Stimulated activated CD4-positive, alpha-beta T cell treated with anti-CD3 and anti-CD28 coated beads, Interleukin-12 subunit alpha, Interleukin-12 subunit beta, amount 100 ng/mL, for 4 hours (primary cell): ENCODE results near the gene BAIAP2.

Source experiments
- DNase-seq: peaks from one replicate; pipeline ENCODE4 v3.0.0-alpha.2; 2020

Gene BAIAP2

GRCh38 chr17:81128774-81129173, 93.8 kb downstream of the BAIAP2 start:
- DNase-seq = no peak

DNA sequence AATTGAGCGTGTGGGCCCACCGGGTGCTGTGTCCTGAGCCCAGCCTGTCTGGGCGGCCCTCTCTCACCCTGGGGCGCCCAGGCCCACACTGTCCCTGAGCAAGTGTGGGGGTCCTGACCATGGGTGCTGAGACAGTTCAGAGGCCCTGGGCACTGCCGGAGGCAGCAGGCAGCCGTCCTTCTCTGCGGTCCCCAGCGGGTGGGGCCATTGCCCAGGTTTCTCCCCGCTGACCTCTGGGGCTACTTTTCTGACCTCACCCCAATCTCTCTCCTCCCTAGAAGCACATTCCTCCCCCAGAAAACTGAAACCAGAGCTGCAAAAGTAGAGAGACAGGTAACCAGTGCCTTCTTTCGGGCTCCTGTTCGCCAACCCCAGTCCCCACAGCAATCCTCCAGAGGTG, 94.3 kb downstream of the BAIAP2 start:
- DNase-seq = no peak

- no peak for DNase-seq
These were observed 94.9 kb downstream of the BAIAP2 start for GRCh38 chr17:81129711-81130367.

DNA sequence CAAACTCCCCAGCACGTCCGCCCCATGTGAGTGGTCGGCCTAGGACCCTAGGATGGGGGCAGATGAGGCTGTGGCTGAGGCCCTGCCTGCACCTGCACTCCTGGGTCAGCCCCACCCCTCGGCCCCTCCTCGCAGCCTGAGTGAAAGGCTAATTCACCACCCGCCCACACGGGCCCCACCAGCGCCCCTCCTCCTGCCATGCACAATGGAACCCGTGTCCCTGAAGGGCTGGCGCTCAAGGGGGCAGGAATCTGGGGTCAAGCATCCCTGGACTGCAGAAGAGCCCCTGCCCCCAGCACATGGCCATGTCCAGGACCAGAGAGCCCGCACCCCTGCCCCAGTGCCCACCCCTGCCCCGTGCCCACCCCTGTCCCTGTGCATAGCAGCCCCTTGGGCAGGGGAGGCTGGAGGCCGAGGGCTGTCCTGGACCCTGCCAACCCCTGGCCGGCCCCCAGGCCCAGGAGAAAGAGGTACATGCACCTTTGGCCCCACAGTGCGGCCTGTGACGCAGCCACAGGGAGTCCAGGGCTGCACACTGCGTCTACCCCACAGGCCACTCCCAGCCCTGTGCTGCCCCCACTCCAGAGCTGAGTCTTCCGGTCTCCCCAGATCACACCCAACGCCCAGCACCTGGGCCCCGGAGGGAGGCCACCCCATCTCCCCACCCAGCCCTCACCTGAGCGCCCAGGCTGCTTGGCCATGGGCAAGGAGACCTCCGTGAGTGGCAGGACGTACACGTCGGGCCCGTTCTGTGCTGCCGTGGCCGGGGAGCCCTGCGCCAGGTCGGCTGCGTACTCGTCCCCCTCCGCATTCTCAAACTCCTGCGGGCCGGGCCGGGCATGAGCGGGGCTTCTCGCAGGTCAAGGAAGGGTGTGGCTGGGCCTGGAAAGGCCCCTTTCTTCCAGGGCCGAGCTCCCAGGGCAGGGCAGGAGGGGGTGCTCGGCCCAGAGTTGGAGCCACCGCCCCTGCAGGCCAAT, 95.7 kb downstream of the BAIAP2 start:
- DNase-seq = no peak

DNA sequence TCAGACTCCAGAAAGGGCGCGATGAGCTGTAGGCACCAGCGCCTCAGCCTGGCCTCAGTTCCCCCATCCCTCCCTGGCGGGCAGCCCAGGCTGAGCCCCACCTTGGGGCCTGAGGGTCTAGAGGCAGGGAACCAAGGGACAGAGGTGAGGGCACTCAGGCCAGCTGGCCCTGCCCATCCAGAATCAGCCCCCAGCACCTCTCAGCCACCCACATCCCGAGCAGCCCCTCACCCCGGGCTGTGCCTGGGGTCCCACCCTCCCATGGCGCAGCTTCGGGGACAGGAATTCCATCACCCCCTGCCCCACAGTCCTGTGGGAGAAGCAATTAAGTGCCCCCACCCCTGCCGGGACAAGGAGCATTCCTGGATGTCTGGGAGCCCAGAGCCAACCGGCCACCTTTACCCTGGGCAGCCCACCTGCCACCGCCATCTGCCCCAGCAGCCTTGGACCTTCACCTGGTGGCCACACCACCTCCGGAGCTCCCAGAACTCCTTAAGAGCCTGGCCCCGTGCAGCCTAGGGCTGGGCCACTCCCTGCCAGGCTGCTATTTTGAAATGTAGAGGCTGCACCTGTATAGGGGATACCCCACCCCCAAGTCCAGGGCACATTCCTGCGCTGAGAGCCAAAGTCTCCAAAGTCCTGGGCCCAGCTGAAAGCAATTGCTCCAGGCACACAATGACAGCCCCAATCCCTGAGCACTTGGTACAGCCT, 96.7 kb downstream of the BAIAP2 start:
- DNase-seq = no peak

DNA sequence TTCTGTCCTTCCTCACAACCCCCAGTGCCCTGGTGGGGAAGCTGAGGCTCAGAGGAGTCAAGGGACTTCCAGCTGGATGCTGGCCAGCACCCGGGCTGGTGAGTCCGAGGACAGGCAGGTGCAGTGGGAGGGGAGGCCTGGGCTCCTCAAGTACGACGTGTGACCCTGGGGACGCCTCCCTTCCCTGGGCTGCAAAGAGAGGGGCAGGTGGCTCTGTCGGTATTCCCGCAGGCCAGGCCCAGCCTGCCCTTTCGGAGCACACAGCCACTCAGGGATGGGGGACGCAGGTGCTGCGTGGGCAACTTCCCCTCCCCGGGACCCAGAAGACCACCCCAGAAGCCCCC, 97.2 kb downstream of the BAIAP2 start:
- no peak for DNase-seq

DNA sequence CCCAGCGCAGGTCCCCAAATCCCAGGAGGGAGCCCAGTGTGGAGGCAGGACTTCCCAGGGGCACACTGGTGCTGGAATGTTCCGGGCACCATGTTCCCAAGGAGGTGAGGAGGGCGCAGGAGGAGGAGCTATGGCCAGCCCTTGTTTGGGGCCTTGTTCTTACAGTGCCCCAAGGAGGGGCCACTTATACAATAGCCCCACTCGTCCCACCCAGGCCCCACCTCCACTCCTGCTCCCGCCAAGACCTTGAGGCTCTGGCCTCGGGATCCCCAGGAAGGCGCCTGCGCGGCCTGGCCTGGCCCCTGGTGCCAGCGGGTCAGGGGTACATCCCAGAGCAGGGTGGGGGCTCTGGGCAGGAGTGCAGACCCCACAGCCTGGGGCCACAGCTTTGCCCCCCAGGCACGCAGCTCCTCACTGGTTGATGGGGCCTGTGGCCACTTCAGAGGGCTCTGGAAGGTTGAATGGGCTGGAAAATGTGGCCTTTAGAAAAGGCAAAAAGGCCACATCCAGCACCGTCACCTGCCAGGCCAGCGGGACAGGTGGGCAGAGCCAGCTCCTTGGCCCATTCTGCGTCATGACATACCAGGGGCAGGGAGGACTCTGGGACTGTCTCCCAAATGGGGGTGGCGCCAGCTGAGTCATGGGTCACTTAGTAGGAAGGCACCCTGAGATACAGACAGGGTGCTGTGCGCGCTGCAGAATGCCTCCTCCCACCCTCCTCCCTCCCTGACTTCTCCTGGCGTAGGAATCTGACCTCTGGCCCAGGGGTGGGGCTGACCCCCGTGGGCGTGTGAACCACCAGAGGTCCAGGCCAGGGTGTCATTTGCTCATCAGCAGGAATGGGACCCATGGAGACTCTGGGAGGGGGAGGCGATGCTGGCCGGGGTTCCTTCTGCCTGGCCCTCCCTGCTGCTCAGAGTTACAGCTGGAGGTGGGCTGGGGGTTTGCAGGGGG, 98.1 kb downstream of the BAIAP2 start:
- DNase-seq = no peak

DNA sequence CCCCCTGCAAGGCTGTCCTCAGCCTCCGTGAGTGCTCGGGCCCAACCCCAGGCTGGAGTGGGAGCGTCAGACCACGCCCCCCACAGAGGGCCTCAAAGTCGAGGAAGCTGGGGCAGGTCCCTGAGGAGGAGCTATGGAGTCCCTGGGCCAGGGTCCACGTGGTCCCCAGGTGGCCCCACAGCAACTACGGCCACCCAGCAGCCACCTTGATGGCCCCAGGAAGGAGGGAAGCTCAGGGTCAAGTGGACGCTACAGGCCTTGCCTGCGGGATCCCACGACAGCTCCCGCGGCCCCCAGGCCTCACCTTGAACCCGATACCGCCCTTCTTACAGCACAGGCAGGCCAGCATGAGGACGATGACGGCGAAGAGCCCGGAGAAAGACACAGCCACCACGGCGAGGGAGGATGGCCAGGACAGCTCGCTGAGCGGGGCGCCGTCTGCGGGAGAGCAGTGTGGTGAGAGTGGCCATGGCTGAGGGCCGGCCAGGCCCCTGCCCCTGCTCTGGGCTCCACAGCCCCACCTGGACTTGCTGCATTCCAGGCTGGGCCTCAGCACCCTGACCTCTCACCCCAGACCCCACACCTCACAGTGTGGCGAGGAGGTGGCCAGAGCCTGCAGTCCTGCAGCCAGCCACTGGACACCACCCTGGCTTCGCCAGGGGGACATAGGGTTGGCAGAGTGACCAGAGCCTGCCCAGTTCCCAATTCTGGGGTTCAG, 99.3 kb downstream of the BAIAP2 start:
- no peak for DNase-seq

- no peak for DNase-seq
These were observed 100.7 kb downstream of the BAIAP2 start for GRCh38 chr17:81135505-81136278.

DNA sequence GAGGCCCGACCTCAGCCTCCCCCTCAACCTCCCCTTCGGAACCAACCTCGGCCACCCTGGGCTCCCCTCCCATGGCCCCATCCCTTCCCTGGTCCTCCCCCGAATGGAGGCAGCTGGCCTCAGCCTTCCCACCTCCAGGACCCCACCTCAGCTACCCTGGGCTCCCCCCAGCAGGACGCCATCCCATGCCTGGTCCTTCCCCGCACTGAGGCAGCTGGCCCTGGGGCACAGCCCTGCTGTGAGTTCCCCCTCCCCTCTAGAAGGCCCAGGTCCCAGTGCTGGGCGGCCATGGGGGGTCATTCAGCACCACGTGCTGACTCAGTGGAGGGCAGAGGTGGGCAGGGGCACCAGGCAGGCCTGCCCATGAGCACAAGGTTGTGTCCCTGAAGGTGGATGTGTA, 101.4 kb downstream of the BAIAP2 start:
- DNase-seq = no peak

GRCh38 chr17:81137248-81137647, 102.3 kb downstream of the BAIAP2 start:
- no peak for DNase-seq

DNA sequence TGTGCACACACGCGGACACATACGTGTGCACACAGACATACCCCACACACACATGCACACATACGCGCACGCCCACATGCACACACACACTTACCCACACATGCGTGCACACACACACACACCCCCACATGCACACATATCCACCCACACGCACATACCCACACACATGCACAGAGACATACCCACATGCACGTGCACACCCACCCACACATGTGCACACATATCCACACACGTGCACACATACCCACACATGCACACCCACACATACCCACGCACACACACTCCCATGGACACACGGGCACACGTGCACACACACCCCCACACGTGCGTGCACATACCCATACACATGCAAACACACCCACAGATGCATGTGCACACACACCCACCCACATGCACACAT, 103.1 kb downstream of the BAIAP2 start:
- DNase-seq = no peak

DNA sequence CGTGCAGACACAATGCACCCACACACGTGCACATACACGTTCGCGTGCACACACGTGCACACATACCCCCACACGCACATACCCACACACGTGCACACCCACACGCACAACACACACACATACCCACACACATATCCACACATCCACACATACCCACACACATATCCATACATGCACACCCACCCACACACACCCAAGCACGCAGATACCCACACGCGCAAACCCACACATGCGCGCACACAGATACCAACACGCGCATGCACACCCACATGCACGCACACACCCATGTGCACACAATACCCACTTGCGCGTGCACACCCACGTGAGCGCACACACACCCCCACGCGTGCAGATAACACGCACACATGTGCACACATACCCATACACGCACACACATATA, 103.5 kb downstream of the BAIAP2 start:
- no peak for DNase-seq

DNA sequence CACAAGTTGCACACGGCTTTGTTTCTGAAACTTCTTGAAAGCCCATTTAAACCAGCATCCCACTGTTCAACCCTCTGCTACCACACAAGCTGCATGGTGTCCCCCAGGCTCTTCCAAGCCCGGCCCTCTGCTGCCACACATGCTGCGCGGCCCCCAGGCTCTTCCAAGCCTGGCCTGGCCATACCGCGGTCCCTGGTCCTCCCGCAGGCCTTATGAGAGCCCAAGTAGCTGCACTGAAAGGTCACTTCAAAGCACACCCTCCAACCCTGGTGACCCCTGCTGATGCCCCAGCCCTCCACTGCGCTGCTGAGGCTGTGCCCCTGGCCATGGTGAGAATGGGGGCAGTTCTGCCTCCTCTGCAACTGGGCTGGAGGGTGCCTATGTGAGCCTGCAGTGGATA, 104.5 kb downstream of the BAIAP2 start:
- no peak for DNase-seq

DNA sequence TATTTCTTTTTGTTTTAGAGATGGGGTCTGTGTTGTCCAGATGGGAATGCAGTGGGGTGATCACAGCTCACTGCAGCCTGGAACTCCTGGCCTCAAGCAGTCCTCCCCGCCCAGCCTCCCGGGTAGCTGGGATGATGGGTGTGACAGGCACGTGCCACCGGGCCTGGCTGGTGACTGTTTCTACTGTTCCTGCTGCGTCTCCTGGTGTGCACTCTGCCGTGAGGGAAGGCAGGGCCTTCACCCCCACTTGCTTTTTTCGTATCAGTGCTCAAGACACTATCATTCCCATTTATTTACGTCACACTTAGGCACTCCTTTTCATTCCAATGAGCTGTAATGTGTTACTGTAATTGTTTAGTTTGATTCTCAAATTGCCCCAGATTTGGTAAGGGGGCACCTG, 105.1 kb downstream of the BAIAP2 start:
- DNase-seq = no peak

- no peak for DNase-seq
These were observed 105.7 kb downstream of the BAIAP2 start for GRCh38 chr17:81140695-81141094.

DNA sequence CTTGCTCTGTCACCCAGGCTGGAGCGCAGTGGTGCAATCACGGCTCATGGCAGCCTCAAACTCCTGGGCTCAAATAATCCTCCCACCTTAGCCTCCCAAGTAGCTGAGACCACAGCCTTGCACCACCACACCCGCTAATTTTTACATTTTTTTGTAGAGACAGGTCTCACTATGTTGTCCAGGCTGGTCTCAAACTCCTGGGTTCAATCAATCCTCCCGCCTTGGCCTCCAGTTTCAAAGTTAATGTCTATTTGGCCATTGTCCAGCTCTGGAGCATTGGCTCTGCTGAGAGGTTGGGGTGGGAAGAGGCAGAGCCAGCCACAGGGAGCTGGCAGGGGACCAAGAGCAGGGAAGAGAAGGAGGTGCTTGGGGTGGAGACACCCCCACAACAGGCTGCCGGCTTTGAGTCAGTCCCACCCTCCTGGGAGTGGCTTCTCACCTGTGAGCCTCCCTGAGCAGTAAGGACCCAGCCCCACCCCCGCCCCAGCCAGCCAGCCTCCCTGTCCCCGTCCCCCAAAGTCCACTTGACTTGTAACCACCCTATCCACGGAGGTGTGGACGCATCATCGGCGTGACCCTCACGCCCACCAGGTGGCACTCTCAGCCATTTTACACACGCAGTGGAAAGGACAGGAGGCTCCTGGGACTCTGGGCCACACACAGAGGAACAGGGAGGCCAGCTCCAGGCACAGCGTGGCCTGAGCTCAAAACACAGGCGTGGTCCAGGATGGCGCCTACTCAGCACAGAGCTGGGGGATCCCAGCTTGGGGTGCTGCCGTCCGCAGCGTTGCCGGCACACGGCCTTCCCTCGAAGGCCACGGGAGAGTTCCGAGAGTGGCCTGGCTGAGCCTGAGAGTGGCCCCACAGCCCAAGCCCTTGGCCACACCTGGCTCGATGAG, 107.6 kb downstream of the BAIAP2 start:
- DNase-seq = peak; percentile 52

DNA sequence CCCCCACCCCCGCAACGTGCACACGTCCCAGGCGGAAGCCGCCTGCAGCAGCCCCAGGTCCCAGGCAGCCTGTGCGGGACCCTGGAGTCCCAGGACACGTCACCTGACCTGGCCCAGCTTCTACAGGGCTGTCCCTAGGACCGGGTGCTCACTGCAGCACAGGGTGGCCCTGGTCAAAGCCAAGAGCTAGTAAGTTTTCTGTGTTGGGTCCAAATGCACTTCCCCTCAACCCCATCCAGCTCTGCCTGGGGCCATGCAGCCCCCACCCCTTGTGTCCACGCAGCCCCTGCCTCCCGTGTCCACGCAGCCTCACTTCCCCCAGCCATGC, 108.2 kb downstream of the BAIAP2 start:
- DNase-seq = no peak

- DNase-seq = no peak
These were observed 108.9 kb downstream of the BAIAP2 start for GRCh38 chr17:81143717-81144422.

DNA sequence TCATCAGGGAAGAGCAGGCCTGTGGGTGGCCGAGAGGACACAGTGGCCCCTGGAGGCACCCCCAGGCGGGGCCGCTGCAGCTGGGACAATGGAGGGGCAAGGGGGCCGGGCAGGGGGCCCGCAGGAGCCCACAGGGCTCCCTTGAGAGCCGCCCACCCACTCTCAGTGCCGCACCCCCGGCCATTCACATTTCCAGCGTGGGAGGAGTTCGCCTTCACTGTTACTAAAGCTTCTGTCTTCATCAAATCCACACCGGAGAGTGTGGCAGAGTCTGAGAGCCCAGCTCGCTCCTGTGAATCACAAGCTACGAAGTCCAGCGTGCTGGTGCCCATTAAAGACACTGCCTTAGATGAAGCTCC, 109.5 kb downstream of the BAIAP2 start:
- DNase-seq = no peak
